T-helper 1 cell (primary cell): ENCODE data around the gene CABCOCO1.
"Not testable (repeated sequence)": the region's sequence is repeated elsewhere in the genome, so short reads cannot be mapped to it uniquely, and the experiment has no call there.

ENCODE experiments used
- DNase-seq, 5 donors: peaks; one replicate each; pipeline ENCODE4 v3.0.0-alpha.2; 2012 to 2020

CABCOCO1 gene

GRCh38 chr10:61643316-61643751 lies 19.4 kb upstream of the CABCOCO1 start:
- DNase-seq, result no peak

GRCh38 chr10:61653699-61654098 lies 9.0 kb upstream of the CABCOCO1 start:
- no peak for DNase-seq

- DNase-seq, result no peak
These were observed 7.3 kb upstream of the CABCOCO1 start for GRCh38 chr10:61655335-61655851.

DNA sequence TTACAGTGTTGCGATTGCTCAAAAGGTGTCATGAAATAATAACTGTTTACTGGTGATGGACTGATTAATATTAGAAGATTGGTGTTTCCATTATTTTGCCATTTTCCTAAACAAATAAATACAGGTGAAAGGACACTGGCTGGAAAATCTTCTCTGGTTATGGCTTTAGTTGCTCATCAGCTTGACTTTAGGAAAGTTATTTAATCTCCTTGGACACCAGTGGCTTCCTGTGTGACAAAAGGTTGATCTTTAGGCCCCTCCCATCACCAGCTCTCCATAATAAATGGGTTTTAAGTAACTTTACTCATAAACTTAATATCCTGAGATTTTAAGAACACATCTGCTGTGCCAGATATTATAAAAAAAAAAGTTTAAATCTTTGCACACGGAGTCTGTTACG lies 737 bp downstream of the CABCOCO1 start:
- DNase-seq, result no peak

GRCh38 chr10:61664985-61665384 lies 2.3 kb downstream of the CABCOCO1 start:
- no peak for DNase-seq

DNA sequence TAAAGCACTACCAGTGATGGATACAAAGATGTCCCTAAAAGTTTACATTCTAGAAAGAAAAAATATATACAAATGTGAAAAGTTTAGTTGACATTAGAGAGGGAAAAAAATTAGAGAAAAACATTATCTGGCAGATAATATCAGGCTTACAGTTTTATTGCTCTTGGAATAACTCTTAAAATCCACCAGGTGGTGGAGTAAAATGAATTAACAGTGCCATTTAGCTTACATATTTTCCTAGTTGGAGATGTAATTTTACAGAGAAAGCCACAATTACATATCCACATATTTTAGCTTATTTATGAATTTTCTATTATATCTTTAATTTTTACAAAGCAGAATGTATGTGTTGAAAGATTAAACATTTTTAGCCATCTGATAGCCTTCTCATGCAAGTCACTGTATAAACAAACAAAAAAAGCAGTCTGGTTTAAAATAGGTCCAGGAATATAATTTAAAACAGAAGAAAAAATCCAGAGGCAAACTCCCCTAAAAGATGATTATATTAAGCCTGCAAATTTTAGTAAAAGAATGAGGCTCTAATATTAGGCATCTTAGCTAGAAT lies 6.5 kb downstream of the CABCOCO1 start:
- DNase-seq, result no peak

GRCh38 chr10:61669849-61670248 lies 7.1 kb downstream of the CABCOCO1 start:
- no peak for DNase-seq

GRCh38 chr10:61673360-61673759 lies 10.6 kb downstream of the CABCOCO1 start:
- no peak for DNase-seq

DNA sequence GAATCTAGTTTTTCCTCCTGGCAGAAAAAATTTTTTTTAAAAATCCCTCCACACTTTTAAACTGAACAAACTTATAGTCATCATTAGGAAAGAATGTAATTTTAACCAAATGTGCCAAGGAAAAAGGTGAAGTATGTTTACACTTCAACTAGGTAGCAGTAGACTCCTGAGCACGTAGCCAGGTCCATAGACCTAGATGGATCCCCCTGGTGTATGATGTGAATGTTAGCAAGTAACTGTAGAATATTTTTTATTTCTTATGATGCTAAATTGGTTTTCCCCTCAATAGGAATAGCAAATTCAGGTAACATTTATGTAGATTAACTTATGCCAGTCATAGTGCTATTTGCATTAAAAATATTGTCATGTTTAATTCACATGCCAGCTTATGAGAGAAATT lies 19.6 kb downstream of the CABCOCO1 start:
- no peak for DNase-seq

GRCh38 chr10:61683319-61683718 lies 20.6 kb downstream of the CABCOCO1 start:
- no peak for DNase-seq

DNA sequence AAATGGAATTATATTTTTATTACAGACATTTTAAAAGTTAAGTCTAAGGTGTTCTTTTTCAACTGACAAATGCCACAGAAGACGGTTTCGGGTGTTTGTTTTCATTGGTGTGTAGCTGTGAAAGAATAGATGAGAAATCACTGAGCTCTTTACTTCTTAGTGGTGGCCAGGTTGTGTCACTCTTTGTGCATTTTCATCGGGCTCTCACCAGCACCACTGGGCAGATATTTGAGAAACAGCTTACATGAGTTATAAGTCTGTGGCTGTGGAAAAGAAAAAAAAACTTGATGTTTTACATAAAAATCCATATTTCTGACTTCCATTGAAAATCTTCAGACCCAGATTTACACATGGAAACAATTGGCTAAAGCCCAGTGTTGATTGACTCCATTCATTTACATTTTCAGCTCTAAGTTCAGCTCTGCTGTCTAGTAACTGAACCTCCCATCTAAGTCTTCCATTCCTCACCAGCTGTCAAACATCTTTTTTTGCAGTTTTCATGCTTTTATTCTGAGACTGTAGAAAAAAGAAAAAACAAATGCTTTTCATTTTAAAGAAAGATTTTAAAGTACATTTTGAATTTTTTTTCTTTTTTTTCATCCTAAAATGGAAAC lies 22.3 kb downstream of the CABCOCO1 start:
- DNase-seq, result no peak

GRCh38 chr10:61688551-61689308 lies 26.0 kb downstream of the CABCOCO1 start:
- no peak for DNase-seq

DNA sequence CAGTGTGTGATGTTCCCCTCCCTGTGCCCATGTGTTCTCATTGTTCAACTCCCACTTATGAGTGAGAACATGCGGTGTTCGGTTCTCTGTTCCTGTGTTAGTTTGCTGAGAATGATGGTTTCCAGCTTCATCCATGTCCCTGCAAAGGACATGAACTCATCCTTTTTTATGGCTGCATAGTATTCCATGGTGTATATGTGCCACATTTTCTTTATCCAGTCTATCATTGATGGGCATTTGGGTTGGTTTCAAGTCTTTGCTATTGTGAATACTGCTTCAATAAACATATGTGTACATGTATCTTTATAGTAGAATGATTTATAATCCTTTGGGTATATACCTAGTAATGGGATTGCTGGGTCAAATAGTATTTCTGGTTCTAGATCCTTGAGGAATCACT lies 28.9 kb downstream of the CABCOCO1 start:
- DNase-seq, result not testable (repeated sequence)

DNA sequence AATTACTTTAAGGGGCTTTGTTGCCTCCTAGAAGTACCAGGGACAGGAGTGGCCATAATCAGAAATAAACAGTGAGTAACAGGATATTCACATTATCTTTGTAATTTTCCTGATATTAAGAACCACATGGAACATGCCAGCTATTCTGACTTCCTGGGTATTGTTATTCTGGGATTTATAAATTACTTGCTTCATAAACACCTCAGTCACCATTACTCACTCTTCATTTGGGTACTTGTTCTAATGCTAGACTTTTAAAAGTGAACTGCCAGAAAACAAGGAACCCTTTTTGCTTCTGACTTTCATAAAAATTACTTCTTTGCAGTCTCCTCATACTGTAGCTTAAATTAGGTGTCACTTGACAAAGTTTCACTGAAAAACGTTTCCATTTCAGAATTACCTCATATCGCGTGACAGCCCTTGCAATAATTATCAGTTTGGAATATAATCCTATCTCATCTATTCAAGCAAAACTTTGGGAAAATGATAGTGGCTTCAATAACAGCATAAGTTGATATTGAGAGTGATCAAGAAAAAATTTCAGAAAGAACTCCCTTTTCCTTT lies 29.8 kb downstream of the CABCOCO1 start:
- DNase-seq, result no peak

DNA sequence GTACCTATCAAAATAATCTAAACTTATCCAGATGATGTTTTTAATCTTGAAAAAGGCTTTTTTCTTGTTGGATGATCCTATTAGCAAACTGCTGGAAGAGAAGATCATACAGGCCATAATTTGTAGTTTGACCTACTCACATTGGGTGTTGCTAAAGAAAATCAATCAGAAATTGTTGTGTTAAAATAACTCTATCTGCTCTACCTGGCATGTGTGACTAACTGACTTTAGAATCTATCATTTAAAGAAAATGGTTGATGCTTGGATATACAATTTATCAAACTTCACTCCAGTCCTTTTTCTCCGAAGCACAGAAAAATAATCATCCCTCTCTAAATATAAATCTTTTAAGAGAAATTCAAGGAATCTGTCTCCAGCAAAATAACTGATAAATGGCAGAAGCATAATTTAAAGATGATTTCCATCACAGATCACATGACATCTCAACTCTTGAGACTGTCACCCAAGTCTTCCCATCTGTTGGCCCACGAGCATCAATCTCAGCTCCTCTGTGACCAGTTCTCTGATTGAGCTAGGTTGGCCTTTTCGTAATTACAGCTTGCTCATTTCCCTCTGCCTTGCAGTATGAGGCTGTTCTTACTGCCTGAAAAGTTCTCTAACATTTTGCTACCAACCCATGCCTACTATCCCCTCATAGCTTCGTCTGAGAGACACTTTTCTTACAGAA lies 36.4 kb downstream of the CABCOCO1 start:
- no peak for DNase-seq

DNA sequence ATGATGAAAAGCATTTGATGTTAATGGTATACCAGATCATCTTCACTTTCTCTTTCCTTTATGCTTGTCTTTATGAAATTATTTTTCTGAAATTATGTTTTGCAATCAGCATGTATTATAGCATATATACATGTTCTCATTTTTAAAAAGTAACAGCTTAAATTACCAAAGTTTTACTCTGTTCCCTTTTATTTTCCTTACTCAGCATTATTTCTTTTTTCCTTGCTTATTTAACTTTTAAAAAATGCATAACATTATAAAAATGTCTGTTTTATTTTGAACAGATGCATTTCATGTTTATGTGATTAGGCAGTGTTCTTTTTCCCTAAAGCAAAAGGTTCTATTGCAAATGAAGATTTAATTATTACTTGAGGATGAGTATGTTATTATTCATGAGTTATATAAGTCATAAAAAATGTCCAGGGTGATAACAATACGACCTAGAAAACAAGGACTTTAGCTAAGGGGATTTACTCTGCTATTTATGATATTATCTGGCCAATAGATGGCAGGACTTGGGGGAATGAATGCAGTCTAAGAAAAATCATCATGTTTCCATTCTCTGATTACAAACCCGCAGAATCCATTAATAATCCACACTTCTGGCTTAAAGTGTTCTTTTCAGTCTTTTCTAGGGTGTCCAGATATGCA lies 38.5 kb downstream of the CABCOCO1 start:
- DNase-seq, result no peak

DNA sequence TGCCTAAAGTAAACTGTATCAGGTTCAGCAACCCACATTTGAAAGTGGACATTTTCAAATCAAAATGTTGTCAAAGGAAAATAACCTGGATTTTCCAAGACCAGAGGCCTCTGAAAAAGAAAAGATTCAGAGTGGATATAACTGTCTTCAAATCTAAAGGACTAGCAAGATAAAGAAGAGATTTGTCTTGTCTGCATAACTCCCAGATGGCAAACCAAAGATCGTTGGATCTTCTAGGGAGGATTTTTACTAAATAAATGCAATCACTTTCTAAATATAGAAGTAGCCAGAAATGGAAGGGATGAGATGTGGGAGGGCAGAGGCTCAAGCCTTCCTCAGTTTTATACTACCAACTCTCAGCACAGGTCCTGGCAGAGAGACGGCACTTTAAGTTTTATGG lies 39.0 kb downstream of the CABCOCO1 start:
- no peak for DNase-seq

DNA sequence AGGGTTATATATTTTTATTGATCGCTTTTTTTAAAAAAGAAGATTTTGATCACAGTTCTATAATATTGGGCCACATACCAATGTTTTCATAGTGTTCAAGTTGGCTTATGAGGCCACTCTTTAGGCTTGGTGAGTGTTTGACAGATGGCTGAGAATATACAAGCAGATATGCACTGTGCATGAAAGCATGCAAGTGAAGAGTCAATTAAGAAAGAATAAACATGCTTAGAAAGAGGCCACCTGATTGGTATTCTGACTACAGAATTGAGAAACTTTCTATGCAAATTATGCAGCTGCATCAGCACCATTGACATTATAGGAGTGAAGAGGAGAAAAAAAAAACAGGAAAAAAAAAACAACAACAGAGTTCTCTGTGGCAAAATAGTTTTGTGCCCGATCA lies 39.9 kb downstream of the CABCOCO1 start:
- DNase-seq, result no peak

DNA sequence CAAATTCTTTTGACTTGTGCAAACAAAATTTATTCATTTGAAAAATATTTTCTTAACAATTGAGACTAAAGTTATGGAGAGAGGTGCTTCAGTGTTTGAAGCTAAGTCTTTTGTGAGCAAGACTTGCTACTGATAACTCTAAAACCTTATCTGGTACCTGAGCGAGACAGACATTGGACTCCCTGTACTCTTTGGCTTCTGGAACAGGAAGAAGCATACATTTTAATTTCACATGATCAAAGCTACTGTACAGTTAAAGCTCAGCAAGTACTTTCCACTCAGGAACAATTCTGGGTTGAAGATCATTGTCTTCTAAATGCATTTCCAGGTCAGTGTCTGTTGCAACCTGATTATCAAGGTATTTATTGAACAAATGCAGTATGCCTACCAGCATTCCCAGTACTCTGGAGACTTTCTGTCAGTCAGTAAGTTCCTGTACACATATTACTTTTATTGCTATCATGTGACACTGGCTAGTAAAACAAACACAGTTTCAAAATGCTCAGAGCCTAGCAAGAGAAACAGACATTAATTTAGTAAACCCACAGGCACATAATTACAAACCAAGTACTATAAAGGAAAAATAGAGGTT lies 42.4 kb downstream of the CABCOCO1 start:
- no peak for DNase-seq

GRCh38 chr10:61708846-61709245 lies 46.1 kb downstream of the CABCOCO1 start:
- DNase-seq, result no peak

- DNase-seq, result not testable (repeated sequence)
These were observed 49.4 kb downstream of the CABCOCO1 start for GRCh38 chr10:61712105-61712504.

DNA sequence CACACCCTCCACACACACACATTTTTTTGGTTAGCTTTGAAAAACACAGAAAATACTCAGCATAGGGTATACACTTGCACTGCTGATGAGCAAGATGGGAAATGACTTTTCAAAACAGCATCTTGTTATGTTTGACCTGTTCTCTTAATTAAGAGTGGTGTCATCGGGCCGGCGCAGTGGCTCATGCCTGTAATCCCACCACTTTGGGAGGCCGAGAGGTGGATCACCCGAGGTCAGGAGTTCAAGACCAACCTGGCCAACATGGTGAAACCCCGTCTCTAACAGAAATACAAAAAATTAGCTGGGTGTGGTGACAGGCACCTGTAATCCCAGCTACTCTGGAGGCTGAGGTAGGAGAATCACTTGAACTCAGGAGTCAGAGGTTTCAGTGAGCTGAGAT lies 56.7 kb downstream of the CABCOCO1 start:
- DNase-seq, result not testable (repeated sequence)
